Parathyroid adenoma (tissue), 2 donors: ENCODE results near the gene MARCHF4.

Source experiments
- H2AFZ ChIP-seq: fragments of 300-600 bp; sonication (generic); one replicate; pipeline ENCODE4 v1.7.0; 2017; ENCODE audit warnings: antibody characterized with exemption, mild to moderate bottlenecking
- H3K27ac ChIP-seq: fragments of 300-600 bp; sonication (generic); one replicate; pipeline ENCODE4 v1.7.0; 2017
- H3K27me3 ChIP-seq: fragments of 300-600 bp; sonication (generic); one replicate; pipeline ENCODE4 v1.7.0; 2017; ENCODE audit warnings: low read length; ENCODE audit not compliant: control insufficient read depth, insufficient read depth
- H3K36me3 ChIP-seq: fragments of 300-600 bp; sonication (generic); one replicate; pipeline ENCODE4 v1.7.0; 2017; ENCODE audit warnings: low read length; ENCODE audit not compliant: control insufficient read depth, insufficient read depth
- H3K4me1 ChIP-seq: fragments of 300-600 bp; sonication (generic); one replicate; pipeline ENCODE4 v1.7.0; 2017; ENCODE audit warnings: control low read depth
- H3K4me2 ChIP-seq: fragments of 300-600 bp; sonication (generic); one replicate; pipeline ENCODE4 v1.7.0; 2017; ENCODE audit warnings: low read length
- H3K4me3 ChIP-seq: fragments of 300-600 bp; sonication (generic); one replicate; pipeline ENCODE4 v1.7.0; 2017; ENCODE audit warnings: low read depth, low read length
- H3K79me2 ChIP-seq: fragments of 300-600 bp; sonication (generic); one replicate; pipeline ENCODE4 v1.7.0; 2017; ENCODE audit warnings: control low read depth
- H3K9ac ChIP-seq: fragments of 300-600 bp; sonication (generic); one replicate; pipeline ENCODE4 v1.7.0; 2017; ENCODE audit warnings: mild to moderate bottlenecking
- H3K9me3 ChIP-seq: fragments of 300-600 bp; sonication (generic); one replicate; pipeline ENCODE4 v1.7.0; 2017; ENCODE audit warnings: low read length; ENCODE audit not compliant: control insufficient read depth
- TF ChIP-seq, protein P1 (sequence below): fragments of 300-600 bp; sonication (generic); IDR thresholded peaks from one replicate; pipeline ENCODE4 v1.7.0; 2017; ENCODE audit warnings: antibody characterized with exemption, mild to moderate bottlenecking
- donor health status: primary hyperparathyroidism.

The MARCHF4 gene

DNA sequence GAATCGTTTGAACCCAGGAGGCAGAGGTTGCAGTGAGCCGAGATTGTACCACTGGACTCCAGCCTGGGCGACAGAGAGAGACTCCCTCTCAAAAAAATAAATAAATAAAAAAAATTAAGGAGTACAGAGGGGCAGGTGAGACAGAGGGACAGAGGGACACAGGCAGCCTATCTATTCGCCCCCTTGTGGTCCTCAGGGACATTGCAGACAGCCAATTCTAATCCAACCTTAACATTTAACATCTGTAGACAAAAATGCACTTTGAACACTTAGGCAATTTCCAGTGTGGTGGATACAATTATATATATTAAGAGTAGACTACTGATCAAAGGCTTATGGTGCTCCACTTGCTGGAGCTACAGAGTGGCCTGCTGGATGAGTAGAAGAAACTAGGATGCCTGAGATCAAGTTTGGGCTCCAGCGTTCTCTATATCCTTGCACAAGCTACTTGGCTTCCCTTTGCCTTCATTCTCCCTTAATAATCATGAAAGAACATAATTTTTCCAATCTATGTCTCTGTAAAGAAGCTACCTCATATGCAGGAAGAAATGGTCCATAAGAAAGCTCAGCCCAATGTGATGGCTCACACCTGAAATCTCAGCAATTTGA, 31.8 kb upstream of the MARCHF4 start:
- Histone ChIP-seq H3K4me3 (no peak overlapping the region), H3K4me2 (no peak overlapping the region), H3K79me2 (no peaks in the 10 kb centered on the region), H3K27me3 (no peaks in the 10 kb centered on the region), H3K9ac (no peak overlapping the region), H3K4me1 (no peaks in the 10 kb centered on the region), H3K9me3 (no peaks in the 10 kb centered on the region), H2AFZ (no peak overlapping the region), H3K27ac (no peak overlapping the region), H3K36me3 (no peaks in the 10 kb centered on the region)
- TF ChIP-seq, protein P1, sequence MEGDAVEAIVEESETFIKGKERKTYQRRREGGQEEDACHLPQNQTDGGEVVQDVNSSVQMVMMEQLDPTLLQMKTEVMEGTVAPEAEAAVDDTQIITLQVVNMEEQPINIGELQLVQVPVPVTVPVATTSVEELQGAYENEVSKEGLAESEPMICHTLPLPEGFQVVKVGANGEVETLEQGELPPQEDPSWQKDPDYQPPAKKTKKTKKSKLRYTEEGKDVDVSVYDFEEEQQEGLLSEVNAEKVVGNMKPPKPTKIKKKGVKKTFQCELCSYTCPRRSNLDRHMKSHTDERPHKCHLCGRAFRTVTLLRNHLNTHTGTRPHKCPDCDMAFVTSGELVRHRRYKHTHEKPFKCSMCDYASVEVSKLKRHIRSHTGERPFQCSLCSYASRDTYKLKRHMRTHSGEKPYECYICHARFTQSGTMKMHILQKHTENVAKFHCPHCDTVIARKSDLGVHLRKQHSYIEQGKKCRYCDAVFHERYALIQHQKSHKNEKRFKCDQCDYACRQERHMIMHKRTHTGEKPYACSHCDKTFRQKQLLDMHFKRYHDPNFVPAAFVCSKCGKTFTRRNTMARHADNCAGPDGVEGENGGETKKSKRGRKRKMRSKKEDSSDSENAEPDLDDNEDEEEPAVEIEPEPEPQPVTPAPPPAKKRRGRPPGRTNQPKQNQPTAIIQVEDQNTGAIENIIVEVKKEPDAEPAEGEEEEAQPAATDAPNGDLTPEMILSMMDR = peak; percentile 93

DNA sequence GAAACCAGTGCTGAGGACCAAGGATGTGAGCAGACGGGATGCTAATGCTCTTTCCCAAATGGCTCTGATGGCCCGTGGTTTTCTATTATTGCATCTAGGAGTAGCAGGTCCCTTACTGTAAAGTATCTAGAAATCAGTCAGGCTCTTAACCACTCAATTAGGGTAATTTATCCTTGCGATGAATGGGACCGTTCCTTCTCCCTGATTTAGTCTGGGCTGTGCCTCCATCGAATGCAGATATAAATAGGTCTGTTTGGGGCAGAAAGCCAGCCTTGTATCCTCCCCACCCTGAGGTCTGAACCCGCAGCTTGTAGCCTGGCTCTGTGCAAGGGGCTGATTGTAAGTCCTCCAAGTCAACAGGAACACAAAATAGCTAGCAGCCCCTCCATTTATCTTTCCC, 30.5 kb upstream of the MARCHF4 start:
- Histone ChIP-seq H3K9ac (no peak overlapping the region), H3K79me2 (no peaks in the 10 kb centered on the region), H3K4me1 (no peaks in the 10 kb centered on the region), H2AFZ (no peak overlapping the region), H3K36me3 (no peaks in the 10 kb centered on the region), H3K4me3 (no peak overlapping the region), H3K9me3 (no peaks in the 10 kb centered on the region), H3K27ac (no peak overlapping the region), H3K27me3 (no peaks in the 10 kb centered on the region), H3K4me2 (no peak overlapping the region)
- TF ChIP-seq, protein P1 = no peak

GRCh38 chr2:216399621-216400020, 27.3 kb upstream of the MARCHF4 start:
- Histone ChIP-seq H3K4me3 (no peak overlapping the region), H3K36me3 (no peaks in the 10 kb centered on the region), H3K79me2 (no peaks in the 10 kb centered on the region), H3K9ac (no peak overlapping the region), H3K9me3 (no peaks in the 10 kb centered on the region), H2AFZ (no peak overlapping the region), H3K4me2 (no peak overlapping the region), H3K4me1 (no peaks in the 10 kb centered on the region), H3K27ac (no peak overlapping the region), H3K27me3 (no peaks in the 10 kb centered on the region)
- TF ChIP-seq, protein P1 = no peak

DNA sequence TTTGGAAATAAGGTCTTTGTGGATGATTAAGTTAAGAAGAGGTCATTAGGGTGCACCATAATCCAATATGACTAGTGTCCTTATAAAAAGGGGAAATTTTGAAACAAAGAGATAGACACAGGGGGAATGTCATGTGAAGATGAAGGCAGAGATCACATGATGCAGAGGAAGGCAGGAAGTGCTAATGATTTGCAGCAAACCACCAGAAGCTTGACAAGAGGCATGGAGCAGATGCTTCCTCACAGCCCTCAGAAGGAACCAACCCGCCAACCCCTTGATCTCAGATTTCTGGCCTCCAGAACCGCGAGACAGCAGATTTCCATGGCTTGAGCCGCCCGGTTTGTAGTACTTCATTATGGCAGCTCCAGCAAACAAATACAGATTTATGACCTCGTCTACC, 22.6 kb upstream of the MARCHF4 start:
- Histone ChIP-seq H3K4me3 (no peak overlapping the region), H3K36me3 (no peaks in the 10 kb centered on the region), H3K9me3 (no peaks in the 10 kb centered on the region), H3K9ac (no peak overlapping the region), H3K79me2 (no peaks in the 10 kb centered on the region), H2AFZ (no peak overlapping the region), H3K4me1 (no peaks in the 10 kb centered on the region), H3K4me2 (no peak overlapping the region), H3K27me3 (no peaks in the 10 kb centered on the region), H3K27ac (no peak overlapping the region)
- TF ChIP-seq, protein P1 = no peak
